Ascending aorta (tissue), 2 donors: ENCODE measurements around the gene CEP68. TPM values are rescaled to one million over a fixed set of nuclear protein-coding genes. Genes with fewer than 3 reads are reported as not detected.

Source experiments
- DNase-seq, 2 donors: peaks; one replicate each; pipeline ENCODE4 v3.0.0-alpha.2; 2019; ENCODE audit warnings: low spot score in 2 of 2
- H3K27ac ChIP-seq, 2 donors: fragments of 200-600 bp; sonication (generic); one replicate each; pipeline ENCODE4 v1.5.1; 2016 to 2017; ENCODE audit warnings: mild to moderate bottlenecking in 1 of 2
- H3K27me3 ChIP-seq: fragments of 200-600 bp; sonication (generic); one replicate; pipeline ENCODE4 v1.5.1; 2017
- H3K36me3 ChIP-seq, 2 donors: fragments of 200-600 bp; sonication (generic); one replicate each; pipeline ENCODE4 v1.5.1; 2016
- H3K4me1 ChIP-seq, 2 donors: fragments of 200-600 bp; sonication (generic); one replicate each; pipeline ENCODE4 v1.5.1; 2016 to 2017; ENCODE audit warnings: mild to moderate bottlenecking in 1 of 2
- H3K4me3 ChIP-seq, 2 donors: fragments of 200-600 bp; sonication (generic); one replicate each; pipeline ENCODE4 v1.5.1; 2016 to 2017; ENCODE audit warnings: mild to moderate bottlenecking in 1 of 2
- H3K9me3 ChIP-seq, 2 donors: fragments of 200-600 bp; sonication (generic); one replicate each; pipeline ENCODE4 v1.5.1; 2016
- CTCF ChIP-seq, 3 experiments: fragments of 200-600 bp in 2 of 3; fragments of 450-650 bp in 1 of 3; sonication (generic) in 2 of 3; IDR thresholded peaks; one replicate each; pipeline ENCODE4 v1.5.1; 2016 to 2019; ENCODE audit warnings: antibody characterized with exemption in 3 of 3, mild to moderate bottlenecking in 1 of 3, moderate library complexity in 1 of 3
- intact Hi-C: fragments of 100-400 bp; cut with DNase I; formaldehyde crosslinking; loops from one replicate; pipeline ENCODE4 v1.15.1; 2023
- total RNA-seq: library from RNA; depleted of rRNA; stranded (reverse); fragments of >200 nt; gene quantifications from one replicate; pipeline ENCODE4 v1.1.0, GENCODE V29; 2016

Gene CEP68
- total RNA-seq, 1 donor from 2014 or later, result 30.8 TPM

GRCh38 chr2:65022189-65022588, 34.0 kb upstream of the CEP68 start:
- Histone ChIP-seq H3K4me3 (no peak overlapping the region), H3K27me3 (no peaks in the 10 kb centered on the region), H3K9me3 (no peaks in the 10 kb centered on the region), H3K27ac (no peak overlapping the region), H3K36me3 (peaks cover 33 to 56% of the 10 kb centered on the region in 2 donors), H3K4me1 (no peaks in the 10 kb centered on the region)
- intact Hi-C loops, result no loop called here
- TF ChIP-seq CTCF (IDR thresholded peaks at IDR 0.05), result no peak
- no peak for DNase-seq

DNA sequence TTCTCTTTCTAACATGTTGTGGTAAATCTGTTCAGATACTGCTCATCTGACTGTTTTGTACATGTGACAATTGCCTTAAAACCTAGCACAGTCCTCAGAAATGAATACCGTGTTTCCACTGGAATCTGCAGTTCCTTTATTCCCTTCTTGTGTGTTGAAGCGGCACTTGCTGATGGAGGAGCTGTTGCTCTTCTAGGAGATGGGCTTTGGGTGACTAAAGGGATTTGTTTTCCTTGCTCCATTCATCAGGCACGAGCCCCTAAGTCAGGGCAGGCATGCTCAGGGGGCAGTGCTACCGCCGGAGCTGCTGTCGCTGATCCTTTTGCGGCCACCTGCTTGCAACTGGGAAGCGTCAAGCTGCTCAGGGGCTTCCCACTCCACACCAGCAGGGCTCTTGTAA, 32.5 kb upstream of the CEP68 start:
- H3K27me3 ChIP-seq, result no peaks in the 10 kb centered on the region
- TF ChIP-seq CTCF (IDR thresholded peaks at IDR 0.05), result no peak
- no peaks in the 10 kb centered on the region for H3K4me1 ChIP-seq
- H3K9me3 ChIP-seq, result no peaks in the 10 kb centered on the region
- intact Hi-C loops, result no loop called here
- DNase-seq, result no peak
- no peak overlapping the region for H3K27ac ChIP-seq
- peaks cover 25 to 42% of the 10 kb centered on the region in 2 donors for H3K36me3 ChIP-seq
- H3K4me3 ChIP-seq, result no peak overlapping the region

- no peak for TF ChIP-seq CTCF (IDR thresholded peaks at IDR 0.05)
- intact Hi-C loops, result no loop called here
- H3K36me3 ChIP-seq, result peaks cover 20 to 36% of the 10 kb centered on the region in 2 donors
- no peak for DNase-seq
- no peaks in the 10 kb centered on the region for H3K27me3 ChIP-seq
- no peaks in the 10 kb centered on the region for H3K9me3 ChIP-seq
- no peak overlapping the region for H3K27ac ChIP-seq
- no peak overlapping the region for H3K4me3 ChIP-seq
- H3K4me1 ChIP-seq, result no peaks in the 10 kb centered on the region
These were observed 31.9 kb upstream of the CEP68 start for GRCh38 chr2:65024149-65024829.

DNA sequence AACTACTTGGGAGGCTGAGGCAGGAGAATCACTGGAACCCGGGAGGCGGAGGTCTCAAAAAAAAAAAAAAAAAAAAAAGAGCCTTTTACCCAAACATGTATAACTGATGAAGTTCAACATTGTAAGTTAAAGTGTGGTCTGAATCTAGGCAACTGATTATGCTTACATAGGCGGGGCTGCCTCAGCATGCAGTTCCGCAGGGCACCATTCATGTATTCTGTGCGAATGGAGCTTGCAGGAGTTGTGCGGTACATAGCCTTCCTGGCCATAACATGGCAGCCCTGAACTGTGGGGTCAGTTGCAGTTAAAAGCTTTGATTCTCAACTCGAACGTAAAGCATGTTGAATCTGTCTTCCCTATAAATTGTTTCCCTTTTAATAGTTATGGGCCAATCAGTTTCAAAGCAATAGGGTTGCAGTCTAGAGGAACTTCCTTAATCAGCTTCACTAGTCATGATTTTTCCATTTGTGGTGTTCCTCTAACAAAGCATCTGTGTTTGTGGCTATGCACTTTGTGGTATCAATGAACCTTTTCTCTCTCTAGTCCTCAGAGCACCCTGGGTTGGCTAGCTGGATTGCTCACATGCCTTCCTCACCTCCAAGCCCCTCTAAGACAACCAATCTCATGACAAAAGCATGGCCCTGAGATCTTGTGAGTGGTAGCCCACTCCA, 30.6 kb upstream of the CEP68 start:
- Histone ChIP-seq H3K4me3 (no peak overlapping the region), H3K27me3 (no peaks in the 10 kb centered on the region), H3K9me3 (no peaks in the 10 kb centered on the region), H3K27ac (no peak overlapping the region), H3K36me3 (peaks cover 9 to 23% of the 10 kb centered on the region in 2 donors), H3K4me1 (no peaks in the 10 kb centered on the region)
- TF ChIP-seq CTCF (IDR thresholded peaks at IDR 0.05), result no peak
- intact Hi-C loops, result no loop called here
- DNase-seq, result no peak

DNA sequence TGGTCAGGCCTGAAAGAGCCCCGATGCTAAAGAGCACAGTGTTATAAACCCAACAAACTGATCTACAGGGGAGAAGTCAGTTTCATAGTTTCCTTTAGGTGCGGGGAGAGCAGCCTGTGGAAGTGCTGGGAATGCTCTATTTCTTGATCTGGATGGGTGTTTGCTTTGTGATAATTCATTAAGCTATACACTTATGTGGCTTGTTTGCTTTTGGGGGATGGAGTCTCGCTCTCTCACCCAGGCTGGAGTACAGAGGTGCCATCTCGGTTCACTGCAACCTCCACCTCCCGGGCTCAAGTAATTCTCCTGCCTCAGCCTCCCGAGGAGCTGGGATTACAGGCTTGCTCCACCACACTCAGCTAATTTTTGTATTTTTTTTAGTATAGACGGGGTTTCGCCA, 30.1 kb upstream of the CEP68 start:
- H3K36me3 ChIP-seq, result peaks cover 5 to 18% of the 10 kb centered on the region in 2 donors
- H3K4me3 ChIP-seq, result no peak overlapping the region
- TF ChIP-seq CTCF (IDR thresholded peaks at IDR 0.05), result no peak
- H3K27ac ChIP-seq, result no peak overlapping the region
- H3K27me3 ChIP-seq, result no peaks in the 10 kb centered on the region
- intact Hi-C loops, result no loop called here
- DNase-seq, result no peak
- no peaks in the 10 kb centered on the region for H3K4me1 ChIP-seq
- no peaks in the 10 kb centered on the region for H3K9me3 ChIP-seq
